ENCODE measurements around the gene NKIRAS2. TPM values are rescaled to one million over a fixed set of nuclear protein-coding genes. Genes with fewer than 3 reads are reported as not detected.

Gene NKIRAS2
- total and polyA plus RNA-seq, 2 of the 13 experiments (the other 11 are each of a cell fraction or from before 2014, with no cell fraction given) = 27.9 to 42.0 TPM

GRCh38 chr17:42016941-42017865 lies 2.7 kb upstream of the NKIRAS2 start, which contains the start of gene DNAJC7 (continued):
- TF ChIP-seq HOXD1 (CRISPR knock-in tag; IDR thresholded peaks at IDR 0.05) (peak; percentile 62; the same call in 1 of the 2 replicates), TAF1 (CRISPR knock-in tag; IDR thresholded peaks at IDR 0.05) (peak; percentile 100), RBM39 (IDR thresholded peaks at IDR 0.05; ENCODE audit: low read depth, low read length, poor library complexity, severe bottlenecking) (peak; percentile 99), MLX (CRISPR knock-in tag; IDR thresholded peaks at IDR 0.05) (0 out of 2 replicates have a peak, but pooled peaks have one; percentile 52), ZBTB26 (CRISPR knock-in tag; IDR thresholded peaks at IDR 0.05; ENCODE audit: borderline replicate concordance) (no peak; the same call in 1 of the 2 replicates), ONECUT2 (CRISPR knock-in tag; IDR thresholded peaks at IDR 0.05) (0 out of 2 replicates have a peak, but pooled peaks have one; percentile 10), POGK (CRISPR knock-in tag; conservative IDR thresholded peaks at IDR 0.05) (peak; percentile 96), ZNF800 (CRISPR knock-in tag; IDR thresholded peaks at IDR 0.05) (no peak), GATAD1 (CRISPR knock-in tag; IDR thresholded peaks at IDR 0.05) (peak; percentile 95), ZNF460 (CRISPR knock-in tag; IDR thresholded peaks at IDR 0.05; ENCODE audit: borderline replicate concordance) (no peak), ZNF766 (CRISPR knock-in tag; IDR thresholded peaks at IDR 0.05; ENCODE audit: borderline replicate concordance) (peak; percentile 85; the same call in 1 of the 2 replicates), ZMYM4 (CRISPR knock-in tag; IDR thresholded peaks at IDR 0.05) (peak; percentile 85), RFX3 (CRISPR knock-in tag; IDR thresholded peaks at IDR 0.05) (peak; percentile 72), CEBPZ (IDR thresholded peaks at IDR 0.05; ENCODE audit: low read length) (no peak), ATF4 (CRISPR knock-in tag; IDR thresholded peaks at IDR 0.05) (0 out of 4 replicates have a peak, but pooled peaks of 1 of the 2 experiments have one; percentile 9), ZNF777 (CRISPR knock-in tag; IDR thresholded peaks at IDR 0.05) (peak; percentile 83)

Measured in HepG2 (cell line).